H54 (cell line): ENCODE measurements around the gene UNC5B.

ENCODE experiments used
- DNase-seq: peaks from one replicate; pipeline ENCODE4 v3.0.0; 2011; ENCODE audit warnings: low spot score, mixed read lengths; ENCODE audit not compliant: insufficient read length
- FAIRE-seq: peaks from 3 replicates; lab custom pipeline; 2011; peaks lifted over from hg19 to GRCh38; lab: Jason Lieb, UNC
- POLR2A ChIP-seq: IDR thresholded peaks from 2 replicates; pipeline ENCODE4 v1.6.1; 2011; ENCODE audit warnings: low read depth, mild to moderate bottlenecking, low read length

Gene UNC5B

GRCh38 chr10:71254834-71255549 lies 42.6 kb downstream of the UNC5B start:
- FAIRE-seq (no peak), DNase-seq (no peak)
- no peak for TF ChIP-seq POLR2A

DNA sequence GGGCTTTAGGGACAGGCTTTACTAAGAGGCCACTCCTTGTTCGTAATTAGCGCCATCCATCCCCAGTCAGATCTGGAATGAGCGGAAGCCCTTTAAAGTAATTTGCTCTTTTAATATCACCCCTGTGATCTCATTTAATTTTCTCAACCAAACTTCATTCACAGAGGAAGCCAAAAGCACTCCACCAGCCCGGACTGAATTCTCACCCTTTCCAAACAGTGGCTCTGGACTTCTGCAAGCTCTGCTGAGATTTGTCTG lies 43.1 kb downstream of the UNC5B start:
- no peak for TF ChIP-seq POLR2A
- DNase-seq, result no peak
- no peak for FAIRE-seq

DNA sequence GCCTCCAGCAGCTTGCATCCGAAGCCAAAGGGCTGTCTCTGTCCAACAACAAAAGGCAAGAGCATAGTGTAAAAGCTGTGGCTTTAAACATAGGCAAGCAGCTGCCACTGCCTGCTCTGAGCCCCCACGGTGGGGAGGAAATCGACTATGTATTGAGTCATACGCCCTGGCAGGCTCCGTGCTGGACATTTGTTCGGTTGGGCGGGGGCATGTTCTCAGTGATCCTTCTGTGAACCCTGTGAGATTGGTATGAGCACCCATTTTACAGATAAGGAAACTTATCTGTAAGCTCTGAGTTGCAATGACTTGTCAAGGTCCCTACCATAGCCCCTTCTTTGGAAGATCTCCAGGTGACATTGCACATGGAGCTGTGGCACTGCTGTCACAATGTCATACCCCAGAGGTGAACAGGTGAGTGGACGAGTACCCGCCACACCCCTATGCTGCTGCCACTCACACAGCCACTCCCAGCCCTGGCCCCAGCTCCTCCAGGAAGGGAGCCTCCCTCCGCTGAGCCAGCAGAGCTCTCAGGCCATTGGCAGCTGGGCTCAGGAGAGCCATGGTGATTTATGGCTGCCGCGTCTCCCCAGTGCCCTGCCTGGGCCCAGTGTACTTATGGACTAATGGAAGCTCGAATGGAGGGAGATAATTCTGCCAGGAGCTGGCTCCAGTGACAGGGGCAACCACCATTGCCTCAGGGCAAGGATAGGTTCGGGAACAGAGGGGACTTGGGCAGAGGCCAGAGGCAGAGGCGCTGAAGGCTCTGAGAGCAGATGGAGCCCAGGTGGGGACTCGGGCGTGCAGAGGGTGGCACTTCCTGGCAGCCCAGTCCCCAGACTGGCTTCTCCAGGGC lies 43.7 kb downstream of the UNC5B start:
- FAIRE-seq, result peak; percentile 90
- TF ChIP-seq POLR2A, result 0 out of 2 replicates have a peak, but pooled peaks have one; percentile 12
- peak; percentile 81 for DNase-seq

DNA sequence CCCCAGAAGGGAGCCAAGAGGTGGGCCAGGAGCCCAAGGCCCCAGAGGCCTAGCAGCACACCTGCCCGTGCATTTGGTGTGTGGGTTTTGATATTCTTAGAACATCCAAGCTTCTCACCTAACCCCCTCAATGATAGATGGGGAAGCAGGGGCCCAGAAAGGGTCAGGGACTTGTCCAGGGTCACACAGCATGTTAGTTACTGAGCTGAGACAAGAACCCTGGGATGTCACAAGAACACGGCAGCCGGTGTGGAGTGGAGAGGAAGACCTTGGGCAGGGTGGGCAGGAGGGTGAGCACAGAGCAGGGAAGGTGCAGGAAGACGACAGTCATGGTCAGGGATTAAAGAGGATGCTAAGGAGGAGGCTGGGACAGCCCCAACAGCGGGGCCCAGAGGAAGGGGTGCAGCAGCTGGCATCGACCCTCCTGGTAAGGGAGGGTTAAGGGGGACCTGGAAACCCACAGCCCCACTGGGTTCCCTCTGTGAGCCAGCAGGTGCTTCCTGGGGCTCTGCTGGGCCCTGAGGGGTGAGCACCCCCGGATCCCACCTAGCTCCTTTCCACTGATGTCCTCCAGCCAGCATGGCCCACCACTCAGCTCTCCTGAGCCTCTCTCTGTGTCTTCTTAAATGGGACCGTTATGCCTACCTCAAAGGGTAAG lies 44.4 kb downstream of the UNC5B start:
- FAIRE-seq (no peak), DNase-seq (no peak)
- no peak for TF ChIP-seq POLR2A

DNA sequence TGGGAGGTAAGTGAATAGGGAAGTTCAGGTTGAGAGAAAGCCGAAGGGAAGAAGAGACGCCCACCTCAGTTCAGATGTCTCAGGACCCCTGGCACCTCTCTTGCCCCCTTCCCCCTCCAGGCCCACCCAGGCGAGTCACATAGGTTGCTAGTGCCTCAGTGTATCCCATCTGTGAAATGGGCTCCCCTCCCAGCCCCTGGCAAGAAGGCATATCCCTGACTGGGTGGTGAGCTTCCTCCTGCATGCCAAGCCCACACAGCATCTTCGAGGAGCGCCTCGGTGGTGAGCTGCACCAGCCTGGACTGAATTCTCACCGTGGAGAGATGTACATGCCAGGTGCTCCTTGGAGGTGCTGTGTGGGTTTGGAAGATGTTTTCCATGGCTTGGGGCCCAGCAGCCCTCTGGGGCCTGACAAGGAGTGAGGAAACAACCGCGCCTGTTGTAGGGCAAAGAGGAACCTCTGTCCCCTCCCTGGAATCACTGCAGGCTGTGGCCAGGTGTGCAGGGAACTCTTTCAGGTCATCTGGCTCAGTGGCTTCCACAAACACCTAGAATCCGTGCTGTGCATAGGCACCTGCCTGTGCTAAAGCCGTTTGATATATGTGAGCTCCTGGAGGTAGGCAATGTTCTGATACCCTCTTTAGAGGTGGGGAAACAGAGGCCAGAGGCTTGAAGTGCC lies 45.1 kb downstream of the UNC5B start:
- FAIRE-seq (no peak), DNase-seq (no peak)
- no peak for TF ChIP-seq POLR2A

DNA sequence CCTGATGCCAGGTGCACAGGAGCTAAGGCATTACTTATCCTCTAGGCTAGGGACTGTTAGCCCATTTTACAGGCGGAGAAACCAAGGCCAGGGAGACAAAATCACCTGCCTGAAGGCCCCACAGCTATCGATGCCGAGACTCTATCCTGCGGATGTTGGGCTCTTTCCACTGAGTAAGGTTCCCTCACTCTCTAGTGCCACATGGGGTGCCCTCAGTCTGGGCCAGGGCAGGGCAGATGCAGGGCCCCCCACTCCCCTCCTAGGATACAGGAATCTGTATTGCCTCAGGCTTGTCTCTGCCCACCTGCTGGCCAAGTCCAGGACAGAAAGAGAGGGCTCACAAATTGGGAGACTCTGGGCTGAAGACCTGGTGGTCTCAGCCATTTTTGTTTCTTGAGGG lies 45.7 kb downstream of the UNC5B start:
- DNase-seq (no peak), FAIRE-seq (no peak)
- TF ChIP-seq POLR2A, result no peak

- DNase-seq (no peak), FAIRE-seq (no peak)
- no peak for TF ChIP-seq POLR2A
Measured at GRCh38 chr10:71258446-71259145, 46.2 kb downstream of the UNC5B start.

- no peak for TF ChIP-seq POLR2A
- FAIRE-seq, result no peak
- DNase-seq, result no peak
Measured at GRCh38 chr10:71259282-71259681, 46.9 kb downstream of the UNC5B start.

DNA sequence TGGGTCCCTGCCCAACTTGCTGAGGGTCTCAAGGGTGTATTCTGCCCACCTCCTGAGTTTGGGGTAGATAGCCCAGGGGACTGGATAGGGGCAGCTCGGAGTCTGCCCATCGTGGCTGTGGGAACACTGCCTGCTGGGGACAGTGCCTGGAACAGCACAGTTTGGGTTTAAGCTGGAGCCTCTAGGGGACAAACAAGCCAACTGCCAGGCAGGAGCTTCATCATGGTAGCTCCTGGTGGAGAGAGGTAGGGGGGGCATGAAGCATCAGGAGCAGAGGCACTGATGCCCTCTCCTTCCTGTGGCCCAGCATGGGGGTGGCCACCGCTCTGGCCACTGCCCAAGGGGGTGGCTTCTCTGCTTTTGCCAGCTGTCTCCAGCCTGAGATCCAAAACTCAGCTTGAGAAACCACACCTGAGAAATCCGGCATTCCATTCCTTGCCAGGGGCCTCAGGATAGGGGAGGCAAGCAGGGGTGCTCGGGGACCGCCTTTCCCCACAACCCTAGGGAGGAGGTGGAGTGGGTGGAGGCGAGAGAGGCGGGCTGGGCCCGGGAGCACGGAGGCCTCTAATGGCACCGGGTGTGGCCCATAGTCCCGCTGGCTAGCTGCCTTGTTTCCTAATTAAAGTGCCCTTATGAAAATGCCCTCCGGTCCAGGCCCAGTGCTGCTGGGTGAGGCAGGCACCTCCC lies 47.6 kb downstream of the UNC5B start:
- no peak for FAIRE-seq
- DNase-seq, result no peak
- no peak for TF ChIP-seq POLR2A

DNA sequence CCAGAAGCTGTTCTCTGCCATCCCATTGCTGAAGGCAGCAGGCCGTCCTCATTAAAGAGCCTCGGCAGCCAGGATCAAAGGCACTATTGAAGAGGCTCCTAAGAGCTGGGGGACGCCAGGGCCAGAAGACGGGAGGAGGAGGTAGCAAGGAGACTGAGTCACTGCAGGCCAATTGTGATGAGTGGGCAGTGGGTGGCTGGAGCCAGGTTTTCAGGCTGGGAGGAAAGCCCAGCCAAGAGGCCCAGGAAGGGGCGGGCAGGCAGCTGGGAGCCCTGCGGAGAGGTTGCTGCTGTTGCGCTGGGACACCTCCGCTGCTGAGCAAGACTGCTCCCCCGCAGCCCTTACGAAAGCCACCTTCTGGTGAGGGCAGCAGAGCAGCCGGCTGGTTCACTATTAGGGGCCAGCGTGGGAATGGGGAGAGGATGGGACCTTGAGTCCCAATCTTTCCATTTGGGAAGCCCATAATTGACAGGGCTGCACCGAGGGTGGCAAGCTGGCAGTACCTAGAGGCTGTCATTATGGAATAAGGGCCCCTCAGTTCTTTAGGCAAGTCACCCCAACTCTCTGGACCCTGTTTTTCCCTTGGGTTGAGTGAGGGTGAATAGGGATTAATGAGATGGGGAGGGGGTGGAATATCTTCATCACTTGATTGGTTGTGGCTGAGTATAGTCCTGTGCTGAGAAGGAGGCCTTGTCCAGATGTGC lies 48.4 kb downstream of the UNC5B start:
- no peak for TF ChIP-seq POLR2A
- FAIRE-seq (peak; percentile 69), DNase-seq (peak; percentile 82)

GRCh38 chr10:71262027-71262426 lies 49.7 kb downstream of the UNC5B start:
- DNase-seq (no peak), FAIRE-seq (no peak)
- TF ChIP-seq POLR2A, result no peak

DNA sequence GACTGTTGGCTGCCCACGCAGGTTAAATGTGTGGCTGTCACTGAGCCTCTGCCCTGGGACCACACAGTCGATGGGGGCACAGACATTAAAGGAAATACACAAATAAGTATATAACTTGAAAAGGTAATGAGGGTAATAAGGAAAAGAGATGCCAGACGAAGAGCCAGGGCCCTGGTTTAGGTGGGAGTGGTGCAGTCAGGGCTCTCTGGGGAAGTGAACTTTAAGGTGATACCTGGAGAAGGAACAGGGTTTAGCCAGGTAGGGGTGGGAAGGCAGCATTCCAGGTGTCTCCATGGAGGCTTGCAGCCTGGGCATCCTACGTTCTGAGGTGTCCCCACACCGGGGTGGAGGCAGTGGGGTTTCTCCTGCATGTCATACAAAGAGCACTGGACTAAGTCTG lies 50.4 kb downstream of the UNC5B start:
- FAIRE-seq (no peak), DNase-seq (no peak)
- TF ChIP-seq POLR2A, result no peak
